Measurements from ENCODE around the gene NAT10.

DNA sequence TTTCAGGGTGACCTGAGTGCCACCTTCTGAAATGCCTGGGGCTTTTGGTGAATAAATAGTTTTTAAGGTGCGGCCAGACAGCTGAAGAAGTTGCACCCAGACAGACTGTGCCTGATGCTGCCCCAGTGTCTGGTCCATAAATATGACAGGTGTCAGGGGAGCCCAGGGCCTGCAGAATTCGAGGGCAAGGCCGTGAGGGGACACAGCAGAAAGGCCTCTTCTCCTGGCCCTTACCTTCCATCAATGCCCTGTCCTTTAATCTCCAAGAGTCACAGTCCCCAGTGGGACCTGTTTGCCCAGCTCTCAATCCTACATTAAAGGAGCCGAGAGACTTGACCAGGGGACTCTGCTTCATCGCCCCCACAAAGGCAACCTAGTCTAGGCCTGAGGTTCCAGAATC, 45.7 kb downstream of the NAT10 start:
- no peak for TF ChIP-seq EP300 (conservative IDR thresholded peaks at IDR 0.05; ENCODE audit: poor library complexity, severe bottlenecking)
- TF ChIP-seq, protein P1, sequence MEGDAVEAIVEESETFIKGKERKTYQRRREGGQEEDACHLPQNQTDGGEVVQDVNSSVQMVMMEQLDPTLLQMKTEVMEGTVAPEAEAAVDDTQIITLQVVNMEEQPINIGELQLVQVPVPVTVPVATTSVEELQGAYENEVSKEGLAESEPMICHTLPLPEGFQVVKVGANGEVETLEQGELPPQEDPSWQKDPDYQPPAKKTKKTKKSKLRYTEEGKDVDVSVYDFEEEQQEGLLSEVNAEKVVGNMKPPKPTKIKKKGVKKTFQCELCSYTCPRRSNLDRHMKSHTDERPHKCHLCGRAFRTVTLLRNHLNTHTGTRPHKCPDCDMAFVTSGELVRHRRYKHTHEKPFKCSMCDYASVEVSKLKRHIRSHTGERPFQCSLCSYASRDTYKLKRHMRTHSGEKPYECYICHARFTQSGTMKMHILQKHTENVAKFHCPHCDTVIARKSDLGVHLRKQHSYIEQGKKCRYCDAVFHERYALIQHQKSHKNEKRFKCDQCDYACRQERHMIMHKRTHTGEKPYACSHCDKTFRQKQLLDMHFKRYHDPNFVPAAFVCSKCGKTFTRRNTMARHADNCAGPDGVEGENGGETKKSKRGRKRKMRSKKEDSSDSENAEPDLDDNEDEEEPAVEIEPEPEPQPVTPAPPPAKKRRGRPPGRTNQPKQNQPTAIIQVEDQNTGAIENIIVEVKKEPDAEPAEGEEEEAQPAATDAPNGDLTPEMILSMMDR (IDR thresholded peaks at IDR 0.05; ENCODE audit: poor library complexity, severe bottlenecking) = no peak
- TF ChIP-seq POLR2AphosphoS5 (IDR thresholded peaks at IDR 0.05) = no peak
- TF ChIP-seq, protein P2, sequence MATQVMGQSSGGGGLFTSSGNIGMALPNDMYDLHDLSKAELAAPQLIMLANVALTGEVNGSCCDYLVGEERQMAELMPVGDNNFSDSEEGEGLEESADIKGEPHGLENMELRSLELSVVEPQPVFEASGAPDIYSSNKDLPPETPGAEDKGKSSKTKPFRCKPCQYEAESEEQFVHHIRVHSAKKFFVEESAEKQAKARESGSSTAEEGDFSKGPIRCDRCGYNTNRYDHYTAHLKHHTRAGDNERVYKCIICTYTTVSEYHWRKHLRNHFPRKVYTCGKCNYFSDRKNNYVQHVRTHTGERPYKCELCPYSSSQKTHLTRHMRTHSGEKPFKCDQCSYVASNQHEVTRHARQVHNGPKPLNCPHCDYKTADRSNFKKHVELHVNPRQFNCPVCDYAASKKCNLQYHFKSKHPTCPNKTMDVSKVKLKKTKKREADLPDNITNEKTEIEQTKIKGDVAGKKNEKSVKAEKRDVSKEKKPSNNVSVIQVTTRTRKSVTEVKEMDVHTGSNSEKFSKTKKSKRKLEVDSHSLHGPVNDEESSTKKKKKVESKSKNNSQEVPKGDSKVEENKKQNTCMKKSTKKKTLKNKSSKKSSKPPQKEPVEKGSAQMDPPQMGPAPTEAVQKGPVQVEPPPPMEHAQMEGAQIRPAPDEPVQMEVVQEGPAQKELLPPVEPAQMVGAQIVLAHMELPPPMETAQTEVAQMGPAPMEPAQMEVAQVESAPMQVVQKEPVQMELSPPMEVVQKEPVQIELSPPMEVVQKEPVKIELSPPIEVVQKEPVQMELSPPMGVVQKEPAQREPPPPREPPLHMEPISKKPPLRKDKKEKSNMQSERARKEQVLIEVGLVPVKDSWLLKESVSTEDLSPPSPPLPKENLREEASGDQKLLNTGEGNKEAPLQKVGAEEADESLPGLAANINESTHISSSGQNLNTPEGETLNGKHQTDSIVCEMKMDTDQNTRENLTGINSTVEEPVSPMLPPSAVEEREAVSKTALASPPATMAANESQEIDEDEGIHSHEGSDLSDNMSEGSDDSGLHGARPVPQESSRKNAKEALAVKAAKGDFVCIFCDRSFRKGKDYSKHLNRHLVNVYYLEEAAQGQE (IDR thresholded peaks at IDR 0.05; ENCODE audit: borderline replicate concordance) = no peak
- no peak for TF ChIP-seq RAD21 (conservative IDR thresholded peaks at IDR 0.05)
- no peak for TF ChIP-seq MXI1 (conservative IDR thresholded peaks at IDR 0.05; ENCODE audit: poor library complexity, severe bottlenecking)
- TF ChIP-seq EZH2 (IDR thresholded peaks at IDR 0.05; ENCODE audit: borderline replicate concordance, insufficient read depth, low read length, poor library complexity, severe bottlenecking) = no peak
- TF ChIP-seq SMC3 (conservative IDR thresholded peaks at IDR 0.05; ENCODE audit: poor library complexity) = no peak
- TF ChIP-seq TAF1 (IDR thresholded peaks at IDR 0.05; ENCODE audit: low read depth) = no peak

Measured in neural cell (in vitro differentiated cells).